HG02970 (cell line): ENCODE data around the gene TBL1XR1.

ENCODE experiments used
- ATAC-seq: cut with Tn5 transposase; IDR thresholded peaks from one replicate; pipeline ENCODE4 v1.9.1; 2021; ENCODE audit warnings: mild to moderate bottlenecking, moderate library complexity, moderate number of reproducible peaks; ENCODE audit not compliant: unreplicated experiment, low FRiP score

The TBL1XR1 gene

DNA sequence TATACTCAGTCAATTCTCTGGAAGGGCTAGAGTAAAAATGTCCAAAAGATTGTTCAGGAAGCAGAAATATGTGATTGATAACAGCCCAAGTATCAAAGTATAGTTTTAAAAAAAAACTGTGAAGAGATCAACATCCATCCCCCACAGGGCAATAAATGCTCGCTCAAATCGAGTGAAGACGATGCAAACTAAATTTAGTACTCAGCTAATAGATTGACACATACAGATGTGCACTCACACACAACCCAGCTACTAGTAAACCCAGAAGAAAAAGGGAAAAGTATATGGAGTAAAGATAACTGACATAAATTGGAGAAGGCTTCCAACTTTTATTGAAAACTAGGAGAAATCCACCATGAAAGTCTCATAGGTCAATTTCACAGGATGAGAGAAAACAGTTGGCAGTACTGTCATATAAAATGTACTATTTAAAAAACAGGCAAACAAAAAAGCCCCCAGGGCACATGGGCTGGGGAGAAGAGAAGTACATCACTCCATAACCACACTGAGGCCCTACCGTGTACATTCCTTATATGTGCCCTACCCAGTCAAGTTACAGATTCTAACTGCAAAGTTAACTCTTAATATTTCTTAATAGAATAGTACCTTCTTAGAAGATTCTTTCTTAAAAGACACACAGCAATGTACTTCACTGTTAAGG, 125.7 kb downstream of the TBL1XR1 start:
- no peak for ATAC-seq

DNA sequence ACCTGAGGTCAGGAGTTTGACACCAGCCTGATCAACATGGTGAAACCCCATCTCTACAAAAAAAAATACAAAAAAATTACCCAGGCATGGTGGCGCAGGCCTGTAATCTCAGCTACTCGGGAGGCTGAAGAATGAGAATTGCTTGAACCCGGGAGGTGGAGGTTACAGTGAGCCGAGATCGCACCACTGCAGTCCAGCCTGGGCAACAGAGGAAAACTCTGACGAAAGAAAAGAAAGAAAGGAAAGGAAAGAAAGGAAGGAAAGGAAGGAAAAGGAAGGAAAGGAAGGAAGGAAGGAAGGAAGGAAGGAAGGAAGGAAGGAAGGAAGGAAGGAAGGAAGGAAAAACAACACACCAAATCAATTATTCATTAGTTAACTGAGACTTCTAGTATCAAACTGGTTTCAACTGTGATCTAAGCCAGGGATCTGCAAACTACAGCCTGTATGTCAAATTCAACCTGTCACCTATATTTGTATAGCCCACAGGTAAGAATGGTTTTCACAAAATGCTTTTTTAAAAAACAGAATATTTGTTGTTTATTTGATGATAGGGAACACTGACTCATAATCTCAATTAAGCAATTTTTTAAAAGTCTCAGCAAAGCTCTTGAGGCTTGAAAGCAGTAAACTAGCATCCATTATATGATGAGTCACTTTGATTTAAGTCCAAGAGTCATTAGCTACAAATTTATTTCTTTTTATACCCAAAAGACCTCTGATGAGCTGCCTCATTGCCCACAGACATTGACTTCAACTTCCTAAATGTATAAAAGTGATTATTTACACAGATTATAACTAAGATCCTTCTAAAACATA, 127.6 kb downstream of the TBL1XR1 start:
- ATAC-seq: no peak

DNA sequence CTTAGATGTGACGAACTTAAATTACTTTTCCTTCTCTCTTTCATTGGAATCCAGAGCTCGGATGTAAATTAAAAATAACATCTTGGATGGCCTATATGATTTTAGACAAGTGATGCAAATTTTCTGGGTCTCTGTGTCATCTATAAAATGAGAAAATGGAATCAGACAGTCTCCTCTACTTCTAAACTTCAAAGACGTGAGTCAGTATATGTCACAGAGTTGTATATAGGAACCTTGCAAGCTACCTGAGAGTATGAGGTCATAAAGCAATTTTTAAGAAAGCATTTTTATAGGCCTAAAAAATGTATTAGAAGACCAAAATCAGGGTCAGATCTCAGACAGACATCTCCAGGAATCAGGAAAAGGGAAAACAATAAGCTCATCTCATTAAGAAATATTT, 128.3 kb downstream of the TBL1XR1 start:
- no peak for ATAC-seq

DNA sequence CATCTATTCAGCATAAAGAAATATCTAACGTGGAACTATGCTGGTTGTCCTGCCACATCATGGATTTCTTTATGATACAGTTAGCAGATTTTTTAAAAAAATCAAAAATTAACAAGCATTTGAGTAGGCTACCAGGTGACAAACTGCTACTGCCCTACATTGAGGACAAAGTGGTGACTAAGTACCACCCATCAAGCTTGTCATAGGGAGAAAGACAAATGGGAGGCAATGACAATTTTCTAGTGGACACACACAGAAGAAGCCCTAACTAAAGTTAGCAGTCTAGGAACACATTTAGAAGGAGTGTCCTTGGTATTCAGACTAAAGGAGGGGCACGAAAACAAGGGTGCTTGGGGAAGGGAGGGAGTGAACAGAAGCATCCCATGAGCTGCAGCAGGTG, 131.2 kb downstream of the TBL1XR1 start:
- no peak for ATAC-seq

DNA sequence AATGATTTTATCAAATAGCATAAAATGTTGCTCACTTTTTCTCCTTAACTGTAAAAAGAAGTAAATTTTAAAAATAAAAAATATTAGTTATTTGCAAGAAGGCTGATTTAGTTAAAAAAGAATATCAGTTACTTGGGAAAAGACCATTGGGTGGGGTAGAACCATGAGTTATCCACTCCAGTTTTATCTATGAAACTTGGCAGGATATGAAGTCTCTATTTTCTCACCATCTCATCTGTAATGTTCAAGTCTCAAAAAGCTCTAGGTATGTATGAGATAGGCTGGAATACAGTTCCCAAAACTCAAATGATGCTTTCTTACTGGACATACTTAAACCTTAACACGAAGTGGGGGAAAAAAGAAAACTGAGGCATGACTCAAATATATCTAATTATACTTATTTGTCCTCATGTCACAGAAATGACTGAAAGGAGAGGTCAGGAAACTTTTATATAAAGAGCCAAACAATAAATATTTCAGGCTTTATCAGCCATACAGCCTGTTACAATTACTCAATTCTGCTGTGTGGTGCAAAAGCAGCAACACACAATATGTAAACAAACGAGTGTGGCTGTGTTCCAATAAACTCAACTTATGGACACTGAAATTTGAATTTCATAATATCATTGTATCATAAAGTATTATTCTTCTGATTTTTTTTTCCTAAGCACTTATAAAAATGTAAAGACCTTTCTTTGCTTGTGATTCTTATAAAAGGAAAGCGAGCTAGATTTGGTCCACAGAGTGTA, 131.8 kb downstream of the TBL1XR1 start:
- no peak for ATAC-seq

DNA sequence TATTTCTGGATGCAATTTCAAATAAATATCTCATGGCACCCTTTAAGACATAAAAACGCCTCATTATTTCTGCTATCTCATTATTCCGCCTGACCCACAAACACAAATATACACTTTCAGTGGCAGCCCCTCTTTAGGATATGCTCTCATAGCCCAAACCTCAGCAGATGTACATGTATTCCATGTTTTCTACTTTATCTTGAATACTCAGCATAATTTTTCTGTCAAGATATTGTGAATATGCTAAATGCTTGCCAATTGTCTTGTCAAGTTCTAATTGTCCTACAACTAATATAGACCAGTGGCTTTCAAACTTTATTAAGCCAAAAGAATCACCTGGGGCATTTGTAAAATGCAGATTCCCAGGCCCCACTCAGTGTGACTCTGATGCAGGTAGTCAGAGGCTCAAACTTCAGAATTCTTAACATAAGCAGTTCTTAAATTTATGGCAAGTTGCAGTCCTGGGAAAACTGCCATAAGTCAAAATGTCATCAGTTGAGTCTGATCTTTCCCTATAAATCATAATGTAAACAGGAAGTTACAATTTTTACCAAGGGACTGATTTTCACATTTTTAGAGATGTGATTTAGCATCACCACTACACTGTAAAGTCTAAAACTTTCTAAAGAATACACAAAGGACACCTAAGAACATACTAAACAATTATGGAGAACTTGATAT, 135.1 kb downstream of the TBL1XR1 start:
- ATAC-seq: no peak

DNA sequence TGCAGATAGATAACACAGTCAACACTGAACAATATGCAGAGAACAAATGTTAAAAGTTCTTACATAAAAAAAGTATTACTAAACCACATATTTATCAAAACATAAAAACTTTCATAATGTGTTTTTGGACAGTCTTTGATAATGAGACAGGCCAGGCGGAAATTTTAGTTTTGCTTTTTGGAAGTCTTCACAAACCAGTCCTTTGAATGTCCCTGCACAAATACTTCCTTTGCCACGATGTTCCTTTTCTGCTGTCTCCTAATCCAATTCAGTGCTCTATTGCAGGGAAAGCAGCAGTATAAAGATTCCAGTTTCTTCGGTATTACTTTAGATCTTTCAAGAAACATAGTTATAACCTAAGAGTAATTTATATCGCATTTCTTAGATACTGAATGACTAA, 135.9 kb downstream of the TBL1XR1 start:
- ATAC-seq: no peak

DNA sequence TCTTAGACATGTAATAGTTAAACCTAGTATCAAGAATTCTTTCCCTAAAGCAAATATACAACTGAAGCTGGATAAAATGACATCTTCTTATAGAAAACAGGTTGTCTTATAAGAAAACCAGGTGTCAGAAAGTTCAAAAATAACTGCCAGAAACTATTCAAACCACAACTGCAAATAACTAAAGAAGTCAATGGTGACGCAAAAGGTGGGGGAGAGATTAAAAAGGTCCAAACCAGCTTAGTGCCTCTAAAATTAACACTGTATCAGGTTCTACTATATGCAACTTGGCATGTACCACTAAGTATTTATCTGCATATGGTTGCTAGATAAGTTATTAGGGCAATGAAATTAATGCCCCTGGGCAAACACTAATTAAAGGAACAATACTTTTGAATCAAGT, 136.8 kb downstream of the TBL1XR1 start:
- ATAC-seq: no peak

DNA sequence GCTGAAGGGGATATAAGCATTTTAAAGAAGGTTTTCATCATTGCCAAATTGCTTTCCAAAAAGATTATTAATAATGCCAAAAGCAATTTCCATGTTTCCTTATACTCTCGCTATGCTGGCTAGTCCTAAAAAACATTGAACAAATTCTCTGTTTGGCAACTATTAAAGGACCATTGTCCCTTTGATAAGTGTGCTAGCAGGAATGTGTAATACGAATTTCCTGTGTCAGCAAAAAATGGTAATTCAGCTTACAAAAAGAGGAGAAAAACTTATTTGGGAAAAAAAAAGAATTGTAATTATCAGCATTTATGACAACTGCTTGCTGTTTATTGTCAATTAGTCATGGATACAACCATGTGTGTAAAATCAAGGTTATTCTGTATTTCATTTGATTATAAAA, 138.6 kb downstream of the TBL1XR1 start:
- no peak for ATAC-seq

DNA sequence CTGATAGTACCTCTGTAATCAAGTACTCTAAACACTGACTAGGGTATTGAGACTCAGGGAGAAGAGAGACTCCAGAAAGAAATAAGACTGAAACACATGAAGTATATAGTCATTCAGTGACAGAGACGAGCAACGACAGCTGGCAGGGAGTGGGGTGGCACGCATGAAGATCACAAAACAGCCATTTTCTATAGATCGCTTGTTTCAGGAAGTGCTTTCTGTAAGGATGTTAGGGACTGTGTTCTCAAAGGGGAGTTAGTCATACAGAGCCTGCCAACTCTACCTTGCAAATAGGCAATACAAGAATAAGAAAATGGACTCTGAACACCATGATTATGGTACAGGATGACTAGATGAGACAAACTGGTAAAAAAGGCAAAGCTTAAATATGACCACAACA, 139.5 kb downstream of the TBL1XR1 start:
- ATAC-seq: peak; percentile 69

DNA sequence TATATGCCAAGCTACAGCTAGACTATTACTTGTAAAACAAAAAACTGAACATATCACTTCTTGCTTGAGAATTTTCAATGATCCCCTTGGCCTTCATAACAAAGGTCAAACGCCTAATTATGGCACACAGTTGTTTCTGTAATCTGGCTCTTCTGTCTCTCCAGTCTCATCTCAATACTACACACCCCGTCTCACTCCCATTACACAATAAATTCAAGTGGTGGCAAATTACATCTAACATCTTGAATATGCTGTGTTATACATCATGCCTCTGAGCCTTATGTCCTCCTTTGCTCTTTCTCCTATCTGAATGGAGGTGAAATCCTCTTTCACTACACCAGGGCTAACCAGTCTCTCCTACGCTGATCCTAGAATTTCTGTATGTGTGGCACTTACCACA, 140.4 kb downstream of the TBL1XR1 start:
- no peak for ATAC-seq

DNA sequence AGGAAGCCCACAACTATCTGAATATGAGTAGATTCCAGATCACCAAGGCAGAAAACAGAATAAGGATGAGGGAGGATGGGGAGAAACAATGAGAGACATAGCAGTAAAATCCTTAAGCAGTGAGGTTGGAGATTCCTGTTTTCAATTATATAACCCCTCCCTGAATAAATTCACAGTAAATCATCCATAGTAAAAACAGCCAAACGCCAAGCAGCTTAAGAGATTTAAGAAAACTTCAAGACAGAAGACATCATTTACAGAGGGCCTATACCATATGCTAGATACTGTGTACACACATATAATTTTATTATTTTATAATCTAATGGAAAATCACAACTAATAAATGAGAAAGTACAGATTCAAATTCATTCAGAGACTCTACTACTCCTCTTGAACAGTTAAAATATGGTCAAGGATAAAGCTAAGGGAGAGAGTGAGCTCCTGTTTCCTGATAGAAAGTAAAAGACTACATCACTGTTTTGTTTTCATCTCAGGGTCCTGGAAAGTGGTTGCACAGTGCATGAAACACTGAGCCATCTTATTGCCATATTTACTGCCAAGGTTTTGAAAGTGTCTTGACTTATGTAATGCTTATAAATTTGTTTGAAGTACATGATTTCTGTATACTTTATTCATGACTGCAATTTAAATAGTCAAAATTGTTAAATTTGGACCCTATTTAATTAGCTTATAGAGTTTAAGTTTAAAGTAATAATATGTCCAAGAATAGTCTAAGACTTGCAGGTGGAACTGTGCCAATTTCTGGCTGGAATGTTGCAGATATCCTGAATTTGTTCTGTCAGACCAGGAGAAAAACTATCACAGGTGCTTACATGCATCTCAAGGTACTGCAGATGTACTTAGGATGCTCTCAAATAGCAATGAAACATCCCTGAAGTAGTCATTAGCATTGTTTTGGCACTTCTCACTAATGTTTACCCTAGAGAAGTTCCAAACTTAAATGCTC, 141.4 kb downstream of the TBL1XR1 start:
- ATAC-seq: no peak

DNA sequence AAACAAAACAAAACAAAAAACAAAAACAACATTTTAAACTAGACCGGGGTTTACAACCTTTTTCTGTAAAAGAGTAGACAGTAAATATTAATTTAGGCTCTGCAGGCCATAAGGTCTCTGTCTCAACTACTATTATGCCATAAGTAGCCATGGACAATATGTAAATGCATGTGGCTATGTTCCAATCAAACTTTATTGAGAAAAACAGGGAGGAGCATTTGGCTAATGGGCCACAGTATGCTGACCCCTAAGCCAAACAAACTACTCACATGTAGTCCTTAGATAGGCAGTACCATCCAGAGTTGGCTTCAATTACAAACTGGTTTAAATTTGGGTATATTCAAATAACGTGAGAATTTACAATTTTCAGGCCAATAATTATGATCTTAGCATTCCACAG, 144.2 kb downstream of the TBL1XR1 start:
- ATAC-seq: no peak

DNA sequence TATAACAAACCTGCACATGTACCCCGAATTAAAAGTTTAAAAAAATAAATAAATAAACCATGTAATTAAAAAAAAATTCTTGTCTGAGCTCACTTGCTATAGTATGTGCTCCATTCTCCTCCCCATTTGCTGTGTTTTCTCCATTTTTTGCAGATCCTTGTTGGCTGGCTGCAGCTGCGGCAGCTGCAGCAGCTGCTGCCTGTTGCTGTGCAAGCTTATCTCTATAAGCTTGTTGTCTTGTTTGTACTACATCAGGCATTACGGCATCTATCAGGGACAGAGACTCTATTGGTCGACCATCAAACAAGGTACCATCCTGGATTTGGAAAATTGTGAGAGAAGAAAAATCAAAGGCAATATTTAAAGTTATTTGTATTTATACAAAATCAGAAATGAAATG, 145.9 kb downstream of the TBL1XR1 start:
- no peak for ATAC-seq

DNA sequence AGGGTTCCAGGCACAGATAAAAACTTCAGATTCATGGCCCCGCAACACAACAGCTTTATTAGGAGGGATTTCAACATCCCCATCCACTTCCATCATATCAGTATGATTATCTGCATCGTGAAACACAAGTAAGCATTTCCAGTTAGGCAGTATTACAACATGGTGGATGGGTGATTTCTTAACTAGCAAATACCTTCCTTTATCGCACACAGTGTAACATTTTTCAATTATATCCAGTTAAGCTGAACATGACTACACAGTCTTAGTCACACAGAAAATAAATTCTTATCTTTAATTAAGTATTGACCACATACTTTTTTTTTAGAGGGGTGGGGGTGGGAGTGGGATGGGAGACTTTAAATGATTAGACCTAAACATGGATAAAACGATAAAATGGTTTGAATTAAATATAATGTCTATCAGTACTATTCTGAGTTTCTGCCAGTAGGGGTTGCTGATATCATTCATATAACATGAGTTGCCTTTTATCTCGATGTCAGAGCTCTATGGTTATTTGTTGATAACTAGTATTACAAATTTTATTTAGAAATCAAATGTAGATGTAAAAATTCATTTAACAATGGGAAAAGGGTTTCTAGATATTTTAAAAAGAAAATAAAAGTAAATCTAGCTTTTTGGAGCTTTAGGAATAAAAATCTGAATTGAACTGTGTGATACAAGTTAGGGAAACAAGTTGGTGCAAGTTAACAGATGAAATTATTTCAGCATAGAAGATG, 146.6 kb downstream of the TBL1XR1 start:
- ATAC-seq: no peak

DNA sequence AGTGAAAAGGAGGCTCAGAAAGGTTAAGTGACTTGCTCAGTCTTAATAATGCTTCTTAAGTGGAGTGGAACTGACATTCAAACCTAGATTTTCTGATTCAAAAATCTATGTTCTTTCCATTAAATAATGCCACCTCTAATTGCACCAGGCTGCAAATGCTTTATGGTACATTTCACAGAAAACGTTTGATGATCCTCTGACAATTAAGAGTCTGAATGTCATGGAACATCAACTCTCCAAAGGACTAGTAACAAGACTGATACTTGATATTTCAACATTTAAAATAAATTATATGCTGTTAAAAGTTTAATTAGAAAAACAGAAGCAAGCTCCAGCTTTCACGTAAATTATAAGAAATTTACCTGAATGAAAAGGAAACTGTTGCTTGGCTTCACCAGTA, 151.5 kb downstream of the TBL1XR1 start:
- no peak for ATAC-seq

DNA sequence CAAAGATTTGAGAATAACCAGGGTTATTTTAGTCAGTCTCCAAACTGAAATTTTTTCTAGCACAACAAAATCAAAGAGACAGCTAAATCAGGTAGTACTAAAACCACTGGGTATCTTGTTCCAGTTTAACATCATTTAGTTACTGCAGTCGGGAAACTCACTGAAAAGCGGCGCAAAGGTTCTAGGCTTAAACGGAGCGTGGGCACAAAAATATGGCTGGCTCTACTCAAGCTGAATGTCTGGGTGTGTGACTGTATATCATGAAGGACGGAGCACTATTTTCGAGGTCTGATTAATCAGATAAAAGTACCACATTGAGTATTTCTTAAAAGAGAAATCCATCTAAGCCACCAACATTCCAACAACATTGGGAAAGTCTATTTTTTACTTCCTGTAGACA, 152.1 kb downstream of the TBL1XR1 start:
- ATAC-seq: no peak

DNA sequence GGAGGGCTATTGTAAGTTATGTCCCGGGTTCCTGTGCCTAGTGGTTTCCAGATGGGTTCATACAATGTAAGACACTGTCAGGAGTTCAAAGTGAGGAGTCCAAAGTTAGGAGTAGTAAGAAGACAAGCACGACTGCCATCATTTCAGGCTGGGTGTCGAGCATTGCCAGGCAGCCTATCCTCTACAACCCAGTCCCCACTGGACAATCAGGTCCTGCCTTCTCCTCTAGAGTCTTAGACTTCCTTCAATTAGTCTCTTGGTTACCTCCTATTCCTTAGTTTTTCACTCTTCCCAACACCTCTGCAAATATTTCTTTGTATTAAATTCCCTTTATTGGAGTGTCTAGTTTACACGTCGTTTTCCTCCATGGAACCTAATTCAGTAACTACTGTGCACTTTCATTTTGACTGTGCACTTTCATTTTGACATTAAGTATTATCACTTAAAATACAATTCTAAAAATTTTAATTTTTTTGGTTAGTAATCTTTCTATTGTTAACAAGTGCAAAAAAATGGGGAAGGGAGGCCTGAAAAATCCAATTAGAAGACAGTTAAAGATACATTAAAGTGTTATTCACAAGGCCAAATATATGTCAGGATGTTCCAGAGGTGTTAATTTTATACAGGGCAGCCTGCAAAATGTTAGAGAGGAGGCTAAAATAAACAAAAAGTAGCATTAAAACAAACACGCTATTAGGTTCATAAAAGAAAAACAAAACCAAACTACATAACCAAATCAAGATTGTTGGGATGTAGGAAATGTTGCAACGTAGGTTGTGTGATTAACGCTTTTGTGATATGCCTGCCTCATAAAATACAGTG, 155.3 kb downstream of the TBL1XR1 start:
- ATAC-seq: no peak
